Activated CD8-positive, alpha-beta T cell treated with anti-CD3 and anti-CD28 coated beads for 36 hours (primary cell): Measurements from ENCODE around the gene SIRT5. TPM values are rescaled to one million over a fixed set of nuclear protein-coding genes. Genes with fewer than 3 reads are reported as not detected.

Experiments used
- ATAC-seq: fragments of 200-7000 bp; cut with Tn5 transposase; one replicate; pipeline ENCODE4 v1.10.0; 2021; ENCODE audit warnings: mild to moderate bottlenecking, moderate library complexity
- CTCF ChIA-PET: fragments of 350-600 bp; sonication (Branson Sonifier 250); formaldehyde crosslinking; loops from one replicate; lab custom pipeline; 2021; ENCODE audit warnings: antibody characterized with exemption; lab: Charles Lee
- POLR2A ChIA-PET: fragments of 350-600 bp; sonication (Branson Sonifier 250); formaldehyde crosslinking; loops from one replicate; lab custom pipeline; 2021; ENCODE audit warnings: antibody characterized with exemption; lab: Charles Lee
- DNase-seq: peaks from one replicate; pipeline ENCODE4 v3.0.0-alpha.2; 2020
- H3K27ac Mint-ChIP-seq: one replicate; pipeline ENCODE4 v1.8.0; 2021; ENCODE audit warnings: mild to moderate bottlenecking, mixed read lengths
- H3K27me3 Mint-ChIP-seq: one replicate; pipeline ENCODE4 v1.8.0; 2021; ENCODE audit warnings: mixed read lengths
- H3K36me3 Mint-ChIP-seq: one replicate; pipeline ENCODE4 v1.8.0; 2021; ENCODE audit warnings: low read depth, mixed read lengths
- H3K4me1 Mint-ChIP-seq: one replicate; pipeline ENCODE4 v1.8.0; 2021; ENCODE audit warnings: low read depth, mixed read lengths
- H3K4me3 Mint-ChIP-seq: one replicate; pipeline ENCODE4 v1.8.0; 2021; ENCODE audit warnings: mild to moderate bottlenecking, moderate library complexity, mixed read lengths
- H3K9me3 Mint-ChIP-seq: one replicate; pipeline ENCODE4 v1.8.0; 2021; ENCODE audit warnings: mixed read lengths
- intact Hi-C: fragments of 100-400 bp; cut with micrococcal nuclease; formaldehyde crosslinking; loops from one replicate; pipeline ENCODE4 v1.10.0; 2022
- total RNA-seq, 2 experiments: library from RNA; stranded (reverse); gene quantifications; one replicate each; pipeline ENCODE4 v1.2.3, GENCODE V29; 2021
- TF ChIP-seq, protein P1 (sequence below): fragments of 200-600 bp; IDR thresholded peaks from one replicate; pipeline ENCODE4 v1.8.0; 2022; ENCODE audit warnings: antibody characterized with exemption, mild to moderate bottlenecking

SIRT5 gene
- total RNA-seq, 2 experiments from 2014 or later, result 9.4 to 13.5 TPM

- no peak overlapping the region for H3K27ac Mint-ChIP-seq
- H3K27me3 Mint-ChIP-seq, result peaks cover 4% of the 10 kb centered on the region
- ATAC-seq, result no peak
- TF ChIP-seq, protein P1, sequence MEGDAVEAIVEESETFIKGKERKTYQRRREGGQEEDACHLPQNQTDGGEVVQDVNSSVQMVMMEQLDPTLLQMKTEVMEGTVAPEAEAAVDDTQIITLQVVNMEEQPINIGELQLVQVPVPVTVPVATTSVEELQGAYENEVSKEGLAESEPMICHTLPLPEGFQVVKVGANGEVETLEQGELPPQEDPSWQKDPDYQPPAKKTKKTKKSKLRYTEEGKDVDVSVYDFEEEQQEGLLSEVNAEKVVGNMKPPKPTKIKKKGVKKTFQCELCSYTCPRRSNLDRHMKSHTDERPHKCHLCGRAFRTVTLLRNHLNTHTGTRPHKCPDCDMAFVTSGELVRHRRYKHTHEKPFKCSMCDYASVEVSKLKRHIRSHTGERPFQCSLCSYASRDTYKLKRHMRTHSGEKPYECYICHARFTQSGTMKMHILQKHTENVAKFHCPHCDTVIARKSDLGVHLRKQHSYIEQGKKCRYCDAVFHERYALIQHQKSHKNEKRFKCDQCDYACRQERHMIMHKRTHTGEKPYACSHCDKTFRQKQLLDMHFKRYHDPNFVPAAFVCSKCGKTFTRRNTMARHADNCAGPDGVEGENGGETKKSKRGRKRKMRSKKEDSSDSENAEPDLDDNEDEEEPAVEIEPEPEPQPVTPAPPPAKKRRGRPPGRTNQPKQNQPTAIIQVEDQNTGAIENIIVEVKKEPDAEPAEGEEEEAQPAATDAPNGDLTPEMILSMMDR, result no peak
- no peak overlapping the region for H3K4me3 Mint-ChIP-seq
- no peaks in the 10 kb centered on the region for H3K36me3 Mint-ChIP-seq
- H3K4me1 Mint-ChIP-seq, result peaks cover 2% of the 10 kb centered on the region
- CTCF ChIA-PET, result no interaction called here
- intact Hi-C loops, result no loop called here
- POLR2A ChIA-PET, result no interaction called here
- no peaks in the 10 kb centered on the region for H3K9me3 Mint-ChIP-seq
- DNase-seq, result no peak
These were observed 23.7 kb upstream of the SIRT5 start for GRCh38 chr6:13550656-13551055.

GRCh38 chr6:13553646-13554045, 20.8 kb upstream of the SIRT5 start:
- no peak for DNase-seq
- Mint-ChIP-seq H3K9me3 (no peaks in the 10 kb centered on the region), H3K36me3 (no peaks in the 10 kb centered on the region), H3K4me3 (no peak overlapping the region), H3K4me1 (peaks cover 2% of the 10 kb centered on the region), H3K27me3 (peaks cover 4% of the 10 kb centered on the region), H3K27ac (no peak overlapping the region)
- TF ChIP-seq, protein P1, result no peak
- intact Hi-C loops, result no loop called here
- ChIA-PET CTCF (interaction anchor here (0.7 to 1.0 kb wide), 2 partner anchors 15 to 22 kb away, joined by 3 to 4 read pairs; no protein-coding TSS in a partner anchor), POLR2A (no interaction called here)
- no peak for ATAC-seq

DNA sequence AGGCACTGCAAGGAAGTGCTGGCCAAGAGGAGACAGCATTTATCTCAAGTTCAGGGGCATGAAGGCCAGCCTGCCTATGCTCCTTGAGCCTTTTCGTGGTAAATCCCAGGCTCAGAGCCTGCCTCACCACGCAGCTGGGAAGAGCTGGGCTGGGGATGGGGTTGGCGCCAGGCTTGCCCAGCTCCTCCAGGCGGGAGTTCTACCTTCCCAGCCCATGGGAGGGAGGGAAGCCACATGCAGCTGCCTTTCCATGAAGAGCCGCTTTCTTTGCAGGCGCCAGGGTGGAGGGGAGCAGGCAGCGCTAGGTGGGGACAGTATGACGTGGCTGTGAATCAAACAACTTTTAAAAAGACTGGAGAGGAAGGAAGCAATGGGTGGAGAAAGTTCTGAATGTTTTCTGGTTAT, 19.5 kb upstream of the SIRT5 start:
- no peak for DNase-seq

DNA sequence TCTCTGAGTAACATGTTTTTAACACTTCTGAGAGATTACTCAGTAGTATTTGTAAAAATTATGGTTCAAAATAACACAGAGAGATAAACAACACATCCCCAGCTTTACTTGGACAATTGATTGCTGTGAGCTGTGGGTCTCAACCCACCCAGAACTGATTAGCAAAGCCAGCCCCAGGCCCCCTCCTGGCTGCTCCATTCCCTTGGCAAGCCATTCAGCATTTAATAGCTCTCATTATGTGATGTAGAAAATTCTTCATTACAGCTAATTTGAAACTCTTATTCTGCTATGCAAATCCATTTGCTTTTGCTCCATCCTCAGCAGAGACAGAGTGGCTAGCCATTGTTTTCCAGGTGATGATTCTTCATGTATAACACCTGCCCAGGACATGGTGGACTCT, 16.6 kb upstream of the SIRT5 start:
- intact Hi-C loops, result no loop called here
- DNase-seq, result no peak
- Mint-ChIP-seq H3K9me3 (no peaks in the 10 kb centered on the region), H3K27ac (no peak overlapping the region), H3K27me3 (peaks cover 3% of the 10 kb centered on the region), H3K36me3 (no peaks in the 10 kb centered on the region), H3K4me1 (no peaks in the 10 kb centered on the region), H3K4me3 (no peak overlapping the region)
- TF ChIP-seq, protein P1, result no peak
- ATAC-seq, result no peak
- ChIA-PET CTCF (no interaction called here), POLR2A (no interaction called here)

More for the DNA sequence above, 19.5 kb upstream of the SIRT5 start:
- H3K27me3 Mint-ChIP-seq, result peaks cover 4% of the 10 kb centered on the region
- no peaks in the 10 kb centered on the region for H3K9me3 Mint-ChIP-seq
- TF ChIP-seq, protein P1, result no peak
- ChIA-PET POLR2A (interaction anchor here (1.1 kb wide), 1 partner anchor 20 kb away, joined by 5 read pairs; no protein-coding TSS in a partner anchor), CTCF (no interaction called here)
- H3K27ac Mint-ChIP-seq, result no peak overlapping the region
- no peak overlapping the region for H3K4me3 Mint-ChIP-seq
- H3K4me1 Mint-ChIP-seq, result no peaks in the 10 kb centered on the region
- ATAC-seq, result no peak
- H3K36me3 Mint-ChIP-seq, result no peaks in the 10 kb centered on the region
- intact Hi-C loops, result no loop called here

GRCh38 chr6:13558718-13559117, 15.7 kb upstream of the SIRT5 start:
- intact Hi-C loops, result no loop called here
- no peaks in the 10 kb centered on the region for H3K4me1 Mint-ChIP-seq
- no peaks in the 10 kb centered on the region for H3K36me3 Mint-ChIP-seq
- CTCF ChIA-PET, result interaction anchor here (6.3 kb wide), 1 partner anchor 15 kb away, joined by 38 read pairs; the partner anchor contains the start of gene SIRT5
- DNase-seq (no peak), ATAC-seq (no peak)
- no peak overlapping the region for H3K4me3 Mint-ChIP-seq
- TF ChIP-seq, protein P1, result no peak
- H3K27me3 Mint-ChIP-seq, result peaks cover 2% of the 10 kb centered on the region
- no peak overlapping the region for H3K27ac Mint-ChIP-seq
- no peaks in the 10 kb centered on the region for H3K9me3 Mint-ChIP-seq
- POLR2A ChIA-PET, result no interaction called here
